Endothelial cell of umbilical vein (primary cell): ENCODE measurements around the gene LAMC3. TPM values are rescaled to one million over a fixed set of nuclear protein-coding genes. Genes with fewer than 3 reads are reported as not detected.

Experiments used
- BruUV-seq: library from RNA; stranded (reverse); fragments of 400-500 nt; replicated peaks from 2 replicates; lab custom pipeline; 2021; lab: Mats Ljungman, UMichigan
- CTCF ChIA-PET: fragments of 300-600, 350-600 bp; sonication (Branson Sonifier 250); formaldehyde crosslinking; loops from one replicate; lab custom pipeline; 2021; ENCODE audit warnings: antibody characterized with exemption, inconsistent platforms; lab: Charles Lee
- POLR2A ChIA-PET: fragments of 300-600, 350-600 bp; sonication (Branson Sonifier 250); formaldehyde crosslinking; loops from one replicate; lab custom pipeline; 2021; ENCODE audit warnings: antibody characterized with exemption, inconsistent platforms; lab: Charles Lee
- DNase-seq: peaks from one replicate; pipeline ENCODE4 v3.0.0-alpha.2; 2011; ENCODE audit warnings: low read depth, low spot score
- FAIRE-seq: peaks from 2 replicates; lab custom pipeline; 2011; peaks lifted over from hg19 to GRCh38; lab: Jason Lieb, UNC
- H2AFZ ChIP-seq: 2 replicates; pipeline ENCODE4 v1.6.0; 2012; ENCODE audit warnings: low read depth, low read length, control low read depth, inconsistent platforms
- H3K27ac ChIP-seq: 2 replicates; pipeline ENCODE4 v1.5.1; 2011; ENCODE audit warnings: low read depth, mild to moderate bottlenecking, control low read depth, low read length, moderate library complexity; ENCODE audit not compliant: insufficient read depth
- H3K27me3 ChIP-seq, 2 experiments: 2 replicates each; pipeline versions ENCODE4 v1.6.0 to v1.6.1; 2011; ENCODE audit warnings: low read length in 2 of 2, mixed read lengths in 1 of 2; ENCODE audit not compliant: control insufficient read depth in 2 of 2, insufficient read depth in 2 of 2
- H3K36me3 ChIP-seq, 2 experiments: 2 replicates in 1 of 2; 3 replicates in 1 of 2; pipeline ENCODE4 v1.5.1; 2011; ENCODE audit warnings: low read length in 2 of 2, mild to moderate bottlenecking in 1 of 2, moderate library complexity in 1 of 2; ENCODE audit not compliant: control insufficient read depth in 2 of 2, insufficient read depth in 2 of 2; ENCODE audit errors: extremely low read depth in 1 of 2
- H3K4me1 ChIP-seq: 3 replicates; pipeline ENCODE4 v1.5.1; 2011; ENCODE audit warnings: mild to moderate bottlenecking, low read length; ENCODE audit not compliant: control insufficient read depth, insufficient read depth; ENCODE audit errors: extremely low read depth
- H3K4me2 ChIP-seq: 2 replicates; pipeline ENCODE4 v1.6.1; 2011; ENCODE audit warnings: low read length, control low read depth, mixed read lengths; ENCODE audit not compliant: insufficient read depth
- H3K4me3 ChIP-seq, 3 experiments: fragments of 200-600 bp in 1 of 3; sonication (generic), shearing (Covaris generic) in 1 of 3; replicated peaks in 1 of 3; 2 replicates each; pipeline ENCODE4 v1.5.1; 2011 to 2016; ENCODE audit warnings: control low read depth in 3 of 3, low read length in 3 of 3, mild to moderate bottlenecking in 2 of 3, inconsistent platforms in 1 of 3, low read depth in 1 of 3, moderate library complexity in 1 of 3; ENCODE audit not compliant: insufficient read depth in 1 of 3
- H3K79me2 ChIP-seq: 2 replicates; pipeline ENCODE4 v1.6.0; 2012; ENCODE audit warnings: low read length, inconsistent platforms; ENCODE audit not compliant: control insufficient read depth, insufficient read depth
- H3K9ac ChIP-seq: replicated peaks from 2 replicates; pipeline ENCODE3; 2011; ENCODE audit warnings: low read length, control low read depth; ENCODE audit not compliant: insufficient read depth; ENCODE audit errors: extremely low read depth
- H3K9me1 ChIP-seq: replicated peaks from 3 replicates; pipeline ENCODE4 v1.6.0; 2011; ENCODE audit warnings: mild to moderate bottlenecking, low read length; ENCODE audit not compliant: control insufficient read depth, insufficient read depth; ENCODE audit errors: extremely low read depth
- H3K9me3 ChIP-seq: replicated peaks from 2 replicates; pipeline ENCODE4 v1.5.1; 2012; ENCODE audit warnings: low read length, inconsistent platforms; ENCODE audit not compliant: control insufficient read depth, insufficient read depth
- H4K20me1 ChIP-seq: replicated peaks from 2 replicates; pipeline ENCODE3; 2011; ENCODE audit warnings: mild to moderate bottlenecking, low read length; ENCODE audit not compliant: control insufficient read depth, insufficient read depth; ENCODE audit errors: extremely low read depth
- CTCF ChIP-seq, 2 donors: IDR thresholded peaks; 1 replicate in 1 of 2; 2 replicates in 1 of 2; pipeline ENCODE4 v1.5.1; 2011; ENCODE audit warnings: low read length in 2 of 2, mild to moderate bottlenecking in 2 of 2, moderate library complexity in 2 of 2, control low read depth in 1 of 2, inconsistent platforms in 1 of 2, low read depth in 1 of 2; ENCODE audit not compliant: insufficient read depth in 1 of 2; ENCODE audit errors: extremely low read depth in 1 of 2
- EZH2 ChIP-seq: IDR thresholded peaks from 2 replicates; pipeline ENCODE4 v1.6.1; 2012; ENCODE audit warnings: borderline replicate concordance, low read depth, mild to moderate bottlenecking, moderate library complexity, low read length, inconsistent platforms; ENCODE audit not compliant: severe bottlenecking
- FOS ChIP-seq: IDR thresholded peaks from 2 replicates; pipeline ENCODE4 v1.6.1; 2011; ENCODE audit warnings: mild to moderate bottlenecking, low read length, moderate library complexity, borderline replicate concordance; ENCODE audit not compliant: insufficient read depth
- GATA2 ChIP-seq: IDR thresholded peaks from 2 replicates; pipeline ENCODE4 v1.7.0; 2011; ENCODE audit warnings: low read depth, mild to moderate bottlenecking, moderate library complexity, mixed read lengths, low read length; ENCODE audit not compliant: insufficient read length, insufficient read depth
- JUN ChIP-seq: IDR thresholded peaks from 2 replicates; pipeline ENCODE4 v1.6.1; 2011; ENCODE audit warnings: borderline replicate concordance, low read depth; ENCODE audit not compliant: insufficient read length, insufficient read depth
- MAX ChIP-seq: IDR thresholded peaks from 2 replicates; pipeline ENCODE4 v1.6.1; 2011; ENCODE audit not compliant: insufficient read depth, insufficient read length
- MYC ChIP-seq: IDR thresholded peaks from one replicate; pipeline ENCODE4 v1.6.1; 2011; ENCODE audit warnings: mild to moderate bottlenecking, low read depth, low read length
- POLR2A ChIP-seq: IDR thresholded peaks from 2 replicates; pipeline ENCODE4 v1.6.1; 2012; ENCODE audit warnings: low read depth, mild to moderate bottlenecking, control low read depth, low read length
- POLR2AphosphoS5 ChIP-seq: IDR thresholded peaks from 2 replicates; pipeline ENCODE4 v1.6.1; 2012; ENCODE audit warnings: low read depth, mild to moderate bottlenecking, control low read depth, low read length, moderate library complexity; ENCODE audit not compliant: insufficient read depth
- dilution Hi-C: fragments of 300-500 bp; cut with MboI; formaldehyde crosslinking; loops from one replicate; pipeline ENCODE4 v1.15.0; 2019; ENCODE audit warnings: low sequenced_read_pairs; ENCODE audit not compliant: extremely low pct_ligation_motif_present
- intact Hi-C: fragments of 100-400 bp; cut with micrococcal nuclease; formaldehyde crosslinking; loops from one replicate; pipeline ENCODE4 v1.10.0; 2022
- polyA plus RNA-seq, 4 experiments: library from polyadenylated mRNA; depleted of rRNA in 3 of 4; stranded (reverse) in 3 of 4; unstranded in 1 of 4; fragments of >200 nt; gene quantifications; 2 replicates each; pipeline versions ENCODE4 v1.2.1 to v1.2.3, GENCODE V29; 2011 to 2012; ENCODE audit warnings: missing spikeins in 1 of 4
- total RNA-seq: library from RNA; stranded (reverse); gene quantifications from 2 replicates; pipeline ENCODE4 v1.2.3, GENCODE V29; 2021

LAMC3 gene
- total and polyA plus RNA-seq, 2 donors (not counting 3 experiments of a cell fraction or from before 2014, with no cell fraction given) = 0.18 to 0.38 TPM

- Histone ChIP-seq H3K27me3 (peaks cover 0 to 3% of the 10 kb centered on the region in 2 experiments), H4K20me1 (no peaks in the 10 kb centered on the region), H3K9ac (no peak overlapping the region), H3K4me3 (no peak overlapping the region), H3K36me3 (no peaks in the 10 kb centered on the region), H2AFZ (no peak overlapping the region), H3K9me3 (no peaks in the 10 kb centered on the region), H3K79me2 (no peaks in the 10 kb centered on the region), H3K4me1 (no peaks in the 10 kb centered on the region), H3K4me2 (no peak overlapping the region), H3K27ac (no peak overlapping the region), H3K9me1 (no peaks in the 10 kb centered on the region)
- dilution Hi-C loops = no loop called here
- POLR2A ChIA-PET = no interaction called here
- no TSS peak for BruUV-seq
- TF ChIP-seq FOS (no peak), POLR2AphosphoS5 (no peak), POLR2A (no peak), CTCF (IDR thresholded peaks at IDR 0.05; ENCODE audit: extremely low read depth in 1 of 2, insufficient read depth in 1 of 2, low read depth in 1 of 2, low read length in 2 of 2) (no peak), MYC (no peak), JUN (no peak), EZH2 (no peak), MAX (no peak), GATA2 (no peak)
- FAIRE-seq (no peak), DNase-seq (no peak)
- intact Hi-C loops = no loop called here
- CTCF ChIA-PET = interaction anchor here (1.0 to 3.5 kb wide), 3 partner anchors 8 to 17 kb away, joined by 3 to 26 read pairs (median 4); no protein-coding TSS in a partner anchor
Observed at GRCh38 chr9:131028931-131029573, 20.1 kb downstream of the LAMC3 start.
